Cardiac muscle cell (in vitro differentiated cells and primary cell): Measurements from ENCODE around the gene FNDC3B. TPM values are rescaled to one million over a fixed set of nuclear protein-coding genes. Genes with fewer than 3 reads are reported as not detected.

Experiments used
- DNase-seq, 2 donors: peaks; one replicate each; pipeline versions ENCODE4 v3.0.0 to v3.0.0-alpha.2; 2010 to 2017; ENCODE audit warnings: low read depth in 1 of 2, low spot score in 1 of 2
- H3K27ac ChIP-seq: fragments of 200-600 bp; sonication (generic); 2 replicates; pipeline ENCODE4 v1.5.1; 2016
- H3K27me3 ChIP-seq: fragments of 200-600 bp; sonication (generic); 2 replicates; pipeline ENCODE4 v1.6.0; 2016; ENCODE audit warnings: control low read depth
- H3K36me3 ChIP-seq: fragments of 200-600 bp; sonication (generic); 2 replicates; pipeline ENCODE4 v1.5.1; 2016; ENCODE audit warnings: control low read depth
- H3K4me1 ChIP-seq: fragments of 200-600 bp; sonication (generic); 2 replicates; pipeline ENCODE4 v1.8.1; 2017; ENCODE audit warnings: low read depth, mild to moderate bottlenecking, mixed run types
- H3K4me3 ChIP-seq: fragments of 200-600 bp; sonication (generic); 2 replicates; pipeline ENCODE4 v1.5.1; 2016; ENCODE audit warnings: mild to moderate bottlenecking
- H3K9me3 ChIP-seq: fragments of 200-600 bp; sonication (generic); 2 replicates; pipeline ENCODE4 v1.5.1; 2017; ENCODE audit warnings: low read depth, mild to moderate bottlenecking, control low read depth
- polyA plus RNA-seq: library from polyadenylated mRNA; unstranded; fragments of >200 nt; fragmentation: Nextera tagmentation; extraction: Ambion mirVana; gene quantifications from 2 replicates; pipeline ENCODE4 v1.2.1, GENCODE V29; 2016
- total RNA-seq: library from RNA; depleted of rRNA; stranded (reverse); fragments of >200 nt; gene quantifications from 2 replicates; pipeline ENCODE4 v1.2.3, GENCODE V29; 2016
- TF ChIP-seq, protein P1 (sequence below): IDR thresholded peaks from 2 replicates; pipeline ENCODE4 v1.5.1; 2012; ENCODE audit warnings: low read depth, mild to moderate bottlenecking, low read length

FNDC3B gene
- total and polyA plus RNA-seq, 2 experiments from 2014 or later: 55.2 to 62.3 TPM

GRCh38 chr3:172296975-172297332 is 257.6 kb downstream of the FNDC3B start:
- H3K27ac ChIP-seq: peak overlapping the region; percentile 40

GRCh38 chr3:172298247-172298646 is 258.9 kb downstream of the FNDC3B start:
- H3K9me3 ChIP-seq: no peaks in the 10 kb centered on the region
- DNase-seq: no peak
- H3K4me1 ChIP-seq: no peaks in the 10 kb centered on the region
- H3K27me3 ChIP-seq: no peaks in the 10 kb centered on the region
- H3K4me3 ChIP-seq: no peak overlapping the region
- peaks cover 38% of the 10 kb centered on the region for H3K36me3 ChIP-seq
- TF ChIP-seq, protein P1, sequence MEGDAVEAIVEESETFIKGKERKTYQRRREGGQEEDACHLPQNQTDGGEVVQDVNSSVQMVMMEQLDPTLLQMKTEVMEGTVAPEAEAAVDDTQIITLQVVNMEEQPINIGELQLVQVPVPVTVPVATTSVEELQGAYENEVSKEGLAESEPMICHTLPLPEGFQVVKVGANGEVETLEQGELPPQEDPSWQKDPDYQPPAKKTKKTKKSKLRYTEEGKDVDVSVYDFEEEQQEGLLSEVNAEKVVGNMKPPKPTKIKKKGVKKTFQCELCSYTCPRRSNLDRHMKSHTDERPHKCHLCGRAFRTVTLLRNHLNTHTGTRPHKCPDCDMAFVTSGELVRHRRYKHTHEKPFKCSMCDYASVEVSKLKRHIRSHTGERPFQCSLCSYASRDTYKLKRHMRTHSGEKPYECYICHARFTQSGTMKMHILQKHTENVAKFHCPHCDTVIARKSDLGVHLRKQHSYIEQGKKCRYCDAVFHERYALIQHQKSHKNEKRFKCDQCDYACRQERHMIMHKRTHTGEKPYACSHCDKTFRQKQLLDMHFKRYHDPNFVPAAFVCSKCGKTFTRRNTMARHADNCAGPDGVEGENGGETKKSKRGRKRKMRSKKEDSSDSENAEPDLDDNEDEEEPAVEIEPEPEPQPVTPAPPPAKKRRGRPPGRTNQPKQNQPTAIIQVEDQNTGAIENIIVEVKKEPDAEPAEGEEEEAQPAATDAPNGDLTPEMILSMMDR: no peak
- H3K27ac ChIP-seq: no peak overlapping the region

More at GRCh38 chr3:172296975-172297332, 257.6 kb downstream of the FNDC3B start:
- peaks cover 31% of the 10 kb centered on the region for H3K36me3 ChIP-seq
- no peak for DNase-seq
- H3K9me3 ChIP-seq: no peaks in the 10 kb centered on the region
- no peaks in the 10 kb centered on the region for H3K27me3 ChIP-seq
- TF ChIP-seq, protein P1: no peak
- peaks cover 11% of the 10 kb centered on the region for H3K4me1 ChIP-seq
- no peak overlapping the region for H3K4me3 ChIP-seq

DNA sequence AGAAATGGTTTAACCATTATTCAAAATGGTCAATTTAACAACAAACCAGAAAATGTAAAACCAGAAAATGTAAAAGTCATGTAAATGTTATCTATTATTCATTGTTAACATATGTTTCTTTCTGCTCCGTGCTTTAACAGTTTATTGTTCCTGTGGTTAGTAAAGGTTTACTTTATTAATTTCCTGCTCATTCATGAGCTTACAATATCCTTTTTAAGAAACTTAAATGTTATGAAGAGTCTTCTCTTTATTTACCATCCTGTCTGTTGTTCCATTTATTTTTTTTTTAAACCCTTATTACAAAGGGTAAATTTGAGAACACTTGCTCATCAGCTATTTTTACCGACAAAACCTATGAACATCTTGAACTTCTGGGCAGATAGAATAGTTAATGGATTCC is 260.8 kb downstream of the FNDC3B start:
- Histone ChIP-seq H3K27me3 (no peaks in the 10 kb centered on the region), H3K9me3 (no peaks in the 10 kb centered on the region), H3K27ac (no peak overlapping the region), H3K4me1 (no peaks in the 10 kb centered on the region), H3K4me3 (no peak overlapping the region), H3K36me3 (peaks cover 31% of the 10 kb centered on the region)
- TF ChIP-seq, protein P1: no peak
- DNase-seq: no peak

DNA sequence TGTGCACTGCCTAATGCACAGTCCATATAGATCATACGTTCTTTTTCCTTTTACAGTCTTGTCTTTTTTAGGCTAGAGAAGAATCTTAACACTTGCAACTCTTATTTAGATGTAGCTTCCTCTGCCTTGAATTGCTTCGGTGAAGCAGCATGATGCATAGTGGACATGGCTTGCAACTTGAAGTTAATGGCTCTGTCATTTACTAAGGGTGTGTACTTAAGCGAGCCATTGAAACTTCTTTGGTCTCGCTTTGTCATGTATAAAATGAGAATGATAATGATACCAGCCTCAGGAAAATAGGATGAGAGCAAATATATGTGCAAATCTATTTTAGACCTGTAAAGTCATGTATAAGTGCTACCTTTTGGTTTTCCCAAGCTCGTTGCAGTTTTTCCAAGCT is 261.5 kb downstream of the FNDC3B start:
- H3K27me3 ChIP-seq: no peaks in the 10 kb centered on the region
- peaks cover 31% of the 10 kb centered on the region for H3K36me3 ChIP-seq
- H3K4me1 ChIP-seq: no peaks in the 10 kb centered on the region
- TF ChIP-seq, protein P1: no peak
- no peak overlapping the region for H3K4me3 ChIP-seq
- DNase-seq: no peak
- H3K9me3 ChIP-seq: no peaks in the 10 kb centered on the region
- H3K27ac ChIP-seq: no peak overlapping the region

DNA sequence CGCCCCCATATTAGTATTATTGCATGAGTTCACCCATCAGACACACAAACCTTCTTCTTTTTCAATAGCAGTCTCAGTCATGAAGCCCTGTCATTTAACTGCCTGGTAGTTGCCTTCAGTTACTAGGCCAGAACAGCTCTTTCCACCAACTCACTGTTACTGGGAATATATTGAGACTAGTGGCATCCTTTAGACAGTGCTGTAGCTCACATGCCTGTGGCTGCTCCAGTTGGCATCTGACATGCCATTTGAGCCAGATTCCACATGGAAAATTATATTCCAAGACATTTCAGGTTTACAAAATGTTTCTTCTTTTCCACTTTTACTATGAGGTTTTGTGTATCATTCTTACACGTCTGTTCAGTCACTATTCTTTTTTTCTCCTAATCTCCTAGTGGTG is 262.8 kb downstream of the FNDC3B start:
- Histone ChIP-seq H3K9me3 (no peaks in the 10 kb centered on the region), H3K27ac (no peak overlapping the region), H3K4me3 (no peak overlapping the region), H3K27me3 (no peaks in the 10 kb centered on the region), H3K36me3 (peaks cover 25% of the 10 kb centered on the region), H3K4me1 (peaks cover 7% of the 10 kb centered on the region)
- TF ChIP-seq, protein P1: no peak
- no peak for DNase-seq

GRCh38 chr3:172303181-172303580 is 263.8 kb downstream of the FNDC3B start:
- no peaks in the 10 kb centered on the region for H3K27me3 ChIP-seq
- H3K36me3 ChIP-seq: peaks cover 31% of the 10 kb centered on the region
- H3K4me3 ChIP-seq: no peak overlapping the region
- no peak overlapping the region for H3K27ac ChIP-seq
- DNase-seq: peak in 1 of 2 donors; percentile 33
- no peaks in the 10 kb centered on the region for H3K9me3 ChIP-seq
- TF ChIP-seq, protein P1: no peak
- H3K4me1 ChIP-seq: peaks cover 17% of the 10 kb centered on the region
